Upper lobe of left lung (tissue), 4 donors: ENCODE measurements around the gene C19orf38.

Experiments used
- EP300 ChIP-seq, 4 donors: sonication (generic); formaldehyde crosslinking; IDR thresholded peaks; one replicate each; pipeline ENCODE4 v1.5.1; 2017; ENCODE audit warnings: antibody characterized with exemption in 4 of 4, control low read depth in 2 of 4
- POLR2A ChIP-seq, 4 donors: fragments of 450-650 bp; IDR thresholded peaks; one replicate each; pipeline ENCODE4 v1.5.1; 2016 to 2017; ENCODE audit warnings: antibody characterized with exemption in 4 of 4, mild to moderate bottlenecking in 2 of 4
- POLR2AphosphoS5 ChIP-seq, 2 donors: sonication (generic); formaldehyde crosslinking; IDR thresholded peaks; one replicate each; pipeline ENCODE4 v1.5.1; 2017; ENCODE audit warnings: antibody characterized with exemption in 2 of 2
- TF ChIP-seq, protein P1 (sequence below), 6 experiments: fragments of 450-650 bp in 4 of 6; fragments of 200-600 bp in 2 of 6; sonication (generic) in 2 of 6; IDR thresholded peaks; one replicate each; pipeline ENCODE4 v1.5.1; 2016 to 2019; ENCODE audit warnings: antibody characterized with exemption in 6 of 6

DNA sequence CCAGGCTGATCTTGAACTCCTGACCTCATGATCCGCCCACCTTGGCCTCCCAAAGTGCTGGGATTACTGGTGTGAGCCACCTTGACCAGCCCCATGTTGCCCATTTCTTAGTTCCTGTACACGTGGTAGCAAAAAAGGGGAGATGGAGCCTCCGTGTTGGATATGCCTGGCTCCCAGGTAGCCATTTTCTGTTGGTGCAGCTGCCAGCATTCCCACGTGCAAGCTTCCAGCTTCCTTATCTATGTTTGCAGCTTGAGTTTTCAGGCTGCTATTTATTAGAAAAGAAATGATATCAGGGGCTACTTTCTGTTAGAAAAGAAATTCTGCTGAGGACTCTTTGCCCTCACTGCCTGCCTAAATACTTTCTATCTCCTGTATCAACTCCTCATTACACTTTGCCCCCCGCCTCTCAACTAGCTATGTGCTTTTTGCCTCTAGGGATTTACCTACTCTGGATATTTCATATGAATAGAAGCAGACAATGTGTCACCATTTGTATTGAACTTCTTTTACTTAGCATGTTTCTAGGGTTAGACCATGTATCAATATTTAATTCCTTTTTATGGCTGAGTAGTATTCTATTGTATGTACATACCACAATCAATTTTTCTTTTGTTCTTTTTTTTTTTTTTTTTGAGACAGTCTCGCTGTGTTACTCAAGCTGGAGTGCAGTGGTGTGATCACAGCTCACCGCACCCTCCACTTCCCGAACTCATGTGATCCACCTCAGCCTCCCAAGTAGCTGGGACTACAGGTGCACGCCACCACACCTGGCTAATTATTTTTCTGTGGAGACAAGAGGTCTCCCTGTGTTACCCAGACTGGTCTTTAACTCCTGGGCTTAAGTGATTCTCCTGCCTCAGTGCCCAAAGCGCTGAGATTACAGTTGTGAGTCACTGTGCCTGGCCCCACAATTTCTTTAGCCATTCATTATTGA, 8.8 kb upstream of the C19orf38 start:
- TF ChIP-seq, protein P1, sequence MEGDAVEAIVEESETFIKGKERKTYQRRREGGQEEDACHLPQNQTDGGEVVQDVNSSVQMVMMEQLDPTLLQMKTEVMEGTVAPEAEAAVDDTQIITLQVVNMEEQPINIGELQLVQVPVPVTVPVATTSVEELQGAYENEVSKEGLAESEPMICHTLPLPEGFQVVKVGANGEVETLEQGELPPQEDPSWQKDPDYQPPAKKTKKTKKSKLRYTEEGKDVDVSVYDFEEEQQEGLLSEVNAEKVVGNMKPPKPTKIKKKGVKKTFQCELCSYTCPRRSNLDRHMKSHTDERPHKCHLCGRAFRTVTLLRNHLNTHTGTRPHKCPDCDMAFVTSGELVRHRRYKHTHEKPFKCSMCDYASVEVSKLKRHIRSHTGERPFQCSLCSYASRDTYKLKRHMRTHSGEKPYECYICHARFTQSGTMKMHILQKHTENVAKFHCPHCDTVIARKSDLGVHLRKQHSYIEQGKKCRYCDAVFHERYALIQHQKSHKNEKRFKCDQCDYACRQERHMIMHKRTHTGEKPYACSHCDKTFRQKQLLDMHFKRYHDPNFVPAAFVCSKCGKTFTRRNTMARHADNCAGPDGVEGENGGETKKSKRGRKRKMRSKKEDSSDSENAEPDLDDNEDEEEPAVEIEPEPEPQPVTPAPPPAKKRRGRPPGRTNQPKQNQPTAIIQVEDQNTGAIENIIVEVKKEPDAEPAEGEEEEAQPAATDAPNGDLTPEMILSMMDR (IDR thresholded peaks at IDR 0.05) = no peak
- no peak for TF ChIP-seq POLR2A (IDR thresholded peaks at IDR 0.05)
- no peak for TF ChIP-seq EP300 (IDR thresholded peaks at IDR 0.05)
- TF ChIP-seq POLR2AphosphoS5 (IDR thresholded peaks at IDR 0.05) = no peak
